ENCODE results near the gene LSM4. TPM values are rescaled to one million over a fixed set of nuclear protein-coding genes. Genes with fewer than 3 reads are reported as not detected.

LSM4 gene
- total RNA-seq, 1 experiment from 2014 or later, result 115 TPM

DNA sequence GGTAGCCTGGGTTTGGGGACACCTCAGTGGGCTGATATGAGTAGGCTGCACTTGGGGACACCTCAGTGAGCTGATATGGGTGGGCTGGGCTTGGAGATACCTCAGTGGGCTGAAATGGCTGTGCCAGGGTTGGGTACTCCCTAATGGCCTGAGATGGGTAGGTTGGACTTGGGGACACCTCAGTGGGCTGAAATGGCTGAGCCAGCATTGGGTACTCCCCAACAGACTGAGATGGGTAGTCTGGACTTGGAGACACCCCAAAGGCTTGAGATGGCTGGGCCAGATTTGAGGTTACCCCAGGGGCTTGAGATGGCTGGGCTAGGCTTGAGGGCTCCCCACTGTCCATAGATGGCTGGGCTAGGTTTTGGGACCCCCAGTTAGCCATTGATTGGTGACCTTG, 60.7 kb downstream of the LSM4 start:
- H3K4me3 Mint-ChIP-seq (ENCODE audit: low read depth, unreplicated experiment), result no peak overlapping the region
- CTCF ChIA-PET, result no interaction called here
- H3K9me3 Mint-ChIP-seq (ENCODE audit: low read depth, unreplicated experiment), result no peaks in the 10 kb centered on the region
- H3K27ac Mint-ChIP-seq (ENCODE audit: unreplicated experiment), result no peak overlapping the region
- no peaks in the 10 kb centered on the region for H3K4me1 Mint-ChIP-seq (ENCODE audit: low read depth, unreplicated experiment)
- H3K27me3 Mint-ChIP-seq (ENCODE audit: unreplicated experiment), result no peaks in the 10 kb centered on the region
- peaks cover 5% of the 10 kb centered on the region for H3K36me3 Mint-ChIP-seq (ENCODE audit: insufficient read depth, unreplicated experiment)
- no peak for DNase-seq
- intact Hi-C loops (cut with micrococcal nuclease; ENCODE audit: unreplicated experiment), result no loop called here
- BruUV-seq (replicated peaks), result no TSS peak
- TF ChIP-seq, protein P1, sequence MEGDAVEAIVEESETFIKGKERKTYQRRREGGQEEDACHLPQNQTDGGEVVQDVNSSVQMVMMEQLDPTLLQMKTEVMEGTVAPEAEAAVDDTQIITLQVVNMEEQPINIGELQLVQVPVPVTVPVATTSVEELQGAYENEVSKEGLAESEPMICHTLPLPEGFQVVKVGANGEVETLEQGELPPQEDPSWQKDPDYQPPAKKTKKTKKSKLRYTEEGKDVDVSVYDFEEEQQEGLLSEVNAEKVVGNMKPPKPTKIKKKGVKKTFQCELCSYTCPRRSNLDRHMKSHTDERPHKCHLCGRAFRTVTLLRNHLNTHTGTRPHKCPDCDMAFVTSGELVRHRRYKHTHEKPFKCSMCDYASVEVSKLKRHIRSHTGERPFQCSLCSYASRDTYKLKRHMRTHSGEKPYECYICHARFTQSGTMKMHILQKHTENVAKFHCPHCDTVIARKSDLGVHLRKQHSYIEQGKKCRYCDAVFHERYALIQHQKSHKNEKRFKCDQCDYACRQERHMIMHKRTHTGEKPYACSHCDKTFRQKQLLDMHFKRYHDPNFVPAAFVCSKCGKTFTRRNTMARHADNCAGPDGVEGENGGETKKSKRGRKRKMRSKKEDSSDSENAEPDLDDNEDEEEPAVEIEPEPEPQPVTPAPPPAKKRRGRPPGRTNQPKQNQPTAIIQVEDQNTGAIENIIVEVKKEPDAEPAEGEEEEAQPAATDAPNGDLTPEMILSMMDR (IDR thresholded peaks at IDR 0.05; ENCODE audit: unreplicated experiment), result no peak

GRCh38 chr19:18261474-18261873, 61.4 kb downstream of the LSM4 start:
- Mint-ChIP-seq H3K36me3 (ENCODE audit: insufficient read depth, unreplicated experiment) (peaks cover 5% of the 10 kb centered on the region), H3K4me1 (ENCODE audit: low read depth, unreplicated experiment) (no peaks in the 10 kb centered on the region), H3K27ac (ENCODE audit: unreplicated experiment) (no peak overlapping the region), H3K4me3 (ENCODE audit: low read depth, unreplicated experiment) (no peak overlapping the region), H3K27me3 (ENCODE audit: unreplicated experiment) (no peaks in the 10 kb centered on the region), H3K9me3 (ENCODE audit: low read depth, unreplicated experiment) (no peaks in the 10 kb centered on the region)
- TF ChIP-seq, protein P1 (IDR thresholded peaks at IDR 0.05; ENCODE audit: unreplicated experiment), result no peak
- no TSS peak for BruUV-seq (replicated peaks)
- intact Hi-C loops (cut with micrococcal nuclease; ENCODE audit: unreplicated experiment), result no loop called here
- CTCF ChIA-PET, result interaction anchor here (1.9 kb wide), 1 partner anchor 18 kb away, joined by 15 read pairs; no protein-coding TSS in a partner anchor
- no peak for DNase-seq

DNA sequence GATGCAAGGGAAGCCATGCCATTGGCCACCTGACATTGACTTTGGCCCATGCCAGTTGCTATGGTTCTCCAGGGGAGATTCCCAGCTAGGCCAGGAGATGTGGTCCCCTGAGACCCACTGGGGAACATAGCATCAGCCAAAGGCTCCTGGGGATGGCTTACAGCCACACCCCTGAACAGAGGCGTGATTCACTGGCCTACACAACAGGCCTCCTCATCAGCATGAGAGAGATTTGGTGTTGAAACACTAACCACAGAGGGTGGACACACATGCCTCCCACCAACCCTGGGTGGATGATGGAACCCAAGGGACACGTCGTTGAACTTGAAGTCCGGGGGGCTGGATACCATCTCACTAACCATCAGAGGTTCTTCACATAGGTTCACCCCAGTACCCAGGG, 63.0 kb downstream of the LSM4 start:
- Mint-ChIP-seq H3K9me3 (ENCODE audit: low read depth, unreplicated experiment) (no peaks in the 10 kb centered on the region), H3K36me3 (ENCODE audit: insufficient read depth, unreplicated experiment) (peaks cover 5% of the 10 kb centered on the region), H3K27me3 (ENCODE audit: unreplicated experiment) (no peaks in the 10 kb centered on the region), H3K27ac (ENCODE audit: unreplicated experiment) (no peak overlapping the region), H3K4me3 (ENCODE audit: low read depth, unreplicated experiment) (no peak overlapping the region), H3K4me1 (ENCODE audit: low read depth, unreplicated experiment) (peaks cover 7% of the 10 kb centered on the region)
- CTCF ChIA-PET, result interaction anchor here (1.9 kb wide), 1 partner anchor 20 kb away, joined by 15 read pairs; no protein-coding TSS in a partner anchor
- TF ChIP-seq, protein P1 (IDR thresholded peaks at IDR 0.05; ENCODE audit: unreplicated experiment), result no peak
- intact Hi-C loops (cut with micrococcal nuclease; ENCODE audit: unreplicated experiment), result no loop called here
- no peak for DNase-seq
- BruUV-seq (replicated peaks), result no TSS peak

- CTCF ChIA-PET, result no interaction called here
- H3K27me3 Mint-ChIP-seq (ENCODE audit: unreplicated experiment), result no peaks in the 10 kb centered on the region
- intact Hi-C loops (cut with micrococcal nuclease; ENCODE audit: unreplicated experiment), result no loop called here
- TF ChIP-seq, protein P1 (IDR thresholded peaks at IDR 0.05; ENCODE audit: unreplicated experiment), result no peak
- no peak overlapping the region for H3K27ac Mint-ChIP-seq (ENCODE audit: unreplicated experiment)
- no peak for DNase-seq
- peaks cover 5% of the 10 kb centered on the region for H3K36me3 Mint-ChIP-seq (ENCODE audit: insufficient read depth, unreplicated experiment)
- BruUV-seq (replicated peaks), result no TSS peak
- peaks cover 21% of the 10 kb centered on the region for H3K4me1 Mint-ChIP-seq (ENCODE audit: low read depth, unreplicated experiment)
- no peak overlapping the region for H3K4me3 Mint-ChIP-seq (ENCODE audit: low read depth, unreplicated experiment)
- no peaks in the 10 kb centered on the region for H3K9me3 Mint-ChIP-seq (ENCODE audit: low read depth, unreplicated experiment)
Observed at GRCh38 chr19:18257503-18258470, 65.1 kb downstream of the LSM4 start.

Small RNA genes lying within 50 kb of the gene (microRNA-seq; reads per million reads assigned to microRNA genes)
- gene MIR3188, result 2.1 reads per million

Other genes with a start within 250 kb of the LSM4 start
- not detected in 2 replicates for gene IL12RB1, start 236.1 kb downstream of the LSM4 start, total RNA-seq (2022)
- 5.5 and 5.9 TPM in 2 replicates for gene MAST3, start 225.3 kb downstream of the LSM4 start, total RNA-seq (2022)
- gene PIK3R2, start 169.9 kb downstream of the LSM4 start, total RNA-seq (2022), result 22.5 and 23.2 TPM in 2 replicates
- 22.4 and 41.8 TPM in 2 replicates for gene IFI30, start 149.3 kb downstream of the LSM4 start, total RNA-seq (2022)
- gene MPV17L2, start 129.9 kb downstream of the LSM4 start, total RNA-seq (2022), result 10.9 and 11.5 TPM in 2 replicates
- gene RAB3A, start 119.0 kb downstream of the LSM4 start, total RNA-seq (2022), result 1.9 TPM in 2 replicates
- 0.90 and 2.4 TPM in 2 replicates for gene PDE4C, start 96.6 kb downstream of the LSM4 start, total RNA-seq (2022)
- gene IQCN, start 48.6 kb downstream of the LSM4 start, total RNA-seq (2022), result 1.5 and 1.6 TPM in 2 replicates
- gene JUND, start 41.5 kb downstream of the LSM4 start, total RNA-seq (2022), result 44.9 and 60.9 TPM in 2 replicates
- gene PGPEP1, start 17.5 kb upstream of the LSM4 start, total RNA-seq (2022), result 27.9 and 42.0 TPM in 2 replicates
- gene GDF15, start 63.1 kb upstream of the LSM4 start, total RNA-seq (2022), result 56.6 and 80.3 TPM in 2 replicates
- not detected in 2 replicates for gene LRRC25, start 74.5 kb upstream of the LSM4 start, total RNA-seq (2022)
- 38.8 and 51.5 TPM in 2 replicates for gene SSBP4, start 96.3 kb upstream of the LSM4 start, total RNA-seq (2022)
- gene ISYNA1, start 115.1 kb upstream of the LSM4 start, total RNA-seq (2022), result 94.9 and 114 TPM in 2 replicates
- 11.0 and 12.5 TPM in 2 replicates for gene ELL, start 199.0 kb upstream of the LSM4 start, total RNA-seq (2022)
- 123 and 126 TPM in 2 replicates for gene FKBP8, start 220.5 kb upstream of the LSM4 start, total RNA-seq (2022)
- gene KXD1, start 234.8 kb upstream of the LSM4 start, total RNA-seq (2022), result 61.0 and 61.5 TPM in 2 replicates
- gene UBA52, start 248.8 kb upstream of the LSM4 start, total RNA-seq (2022), result 620 and 627 TPM in 2 replicates